Panc1 (cell line): ENCODE data around the gene LRRC46. TPM values are rescaled to one million over a fixed set of nuclear protein-coding genes. Genes with fewer than 3 reads are reported as not detected.

Experiments
- ATAC-seq: fragments of 200-7000 bp; cut with Tn5 transposase; 2 replicates; pipeline ENCODE4 v1.9.1; 2020; ENCODE audit warnings: mild to moderate bottlenecking, moderate library complexity
- BruUV-seq: library from RNA; stranded (reverse); fragments of 400-500 nt; replicated peaks from 2 replicates; lab custom pipeline; 2021; lab: Mats Ljungman, UMichigan
- CTCF ChIA-PET: fragments of 300-600 bp; sonication (Branson Sonifier 250); formaldehyde crosslinking; loops from one replicate; lab custom pipeline; 2022; ENCODE audit warnings: antibody characterized with exemption; lab: Charles Lee
- POLR2A ChIA-PET: fragments of 300-600 bp; sonication (Branson Sonifier 250); formaldehyde crosslinking; loops from one replicate; lab custom pipeline; 2022; ENCODE audit warnings: antibody characterized with exemption; lab: Charles Lee
- DNase-seq: peaks from one replicate; pipeline ENCODE4 v3.0.0-alpha.2; 2010; ENCODE audit warnings: low read depth, low spot score
- H3K27ac ChIP-seq: 2 replicates; pipeline ENCODE4 v1.5.1; 2011; ENCODE audit warnings: mild to moderate bottlenecking, low read length, inconsistent platforms
- H3K27me3 ChIP-seq: fragments of 200-500 bp; sonication (Bioruptor generic); 2 replicates; pipeline ENCODE4 v1.6.0; 2014; ENCODE audit warnings: low read length, inconsistent platforms; ENCODE audit not compliant: control insufficient read depth, insufficient read depth
- H3K36me3 ChIP-seq: fragments of 200-500 bp; sonication (Bioruptor generic); 2 replicates; pipeline ENCODE4 v1.5.1; 2014; ENCODE audit warnings: inconsistent platforms, mild to moderate bottlenecking, low read length, moderate library complexity; ENCODE audit not compliant: control insufficient read depth, insufficient read depth
- H3K4me1 ChIP-seq: 2 replicates; pipeline ENCODE4 v1.5.1; 2011; ENCODE audit warnings: inconsistent platforms, mild to moderate bottlenecking, low read length, moderate library complexity; ENCODE audit not compliant: control insufficient read depth, insufficient read depth
- H3K4me3 ChIP-seq, 2 experiments: 2 replicates each; pipeline ENCODE4 v1.5.1; 2011 to 2012; ENCODE audit warnings: low read depth in 2 of 2, low read length in 2 of 2, mild to moderate bottlenecking in 2 of 2, inconsistent platforms in 1 of 2, moderate library complexity in 1 of 2
- H3K9me3 ChIP-seq: fragments of 200-500 bp; sonication (Bioruptor generic); 2 replicates; pipeline ENCODE4 v1.5.1; 2014; ENCODE audit warnings: low read depth, mild to moderate bottlenecking, inconsistent platforms, low read length, moderate library complexity; ENCODE audit not compliant: control insufficient read depth, insufficient read depth
- CTCF ChIP-seq: fragments of 450-650 bp; IDR thresholded peaks from 2 replicates; pipeline ENCODE4 v1.5.1; 2017; ENCODE audit warnings: mild to moderate bottlenecking
- POLR2AphosphoS5 ChIP-seq: IDR thresholded peaks from 2 replicates; pipeline ENCODE4 v1.6.1; 2012; ENCODE audit warnings: mild to moderate bottlenecking, low read depth, low read length, moderate library complexity
- REST ChIP-seq, 2 experiments: IDR thresholded peaks; 2 replicates each; pipeline ENCODE4 v1.6.1; 2011 to 2012; ENCODE audit warnings: low read depth in 2 of 2, control low read depth in 1 of 2, low read length in 1 of 2, mild to moderate bottlenecking in 1 of 2, moderate library complexity in 1 of 2; ENCODE audit not compliant: insufficient read depth in 1 of 2
- SIN3A ChIP-seq: IDR thresholded peaks from 2 replicates; pipeline ENCODE4 v1.6.1; 2012; ENCODE audit warnings: low read depth, mild to moderate bottlenecking, low read length, moderate library complexity, borderline replicate concordance; ENCODE audit not compliant: insufficient read depth
- TCF7L2 ChIP-seq: IDR thresholded peaks from 2 replicates; pipeline ENCODE4 v1.6.1; 2011; ENCODE audit warnings: mild to moderate bottlenecking, low read depth, low read length, inconsistent platforms
- in situ Hi-C: cut with HindIII; loops from 2 replicates; pipeline ENCODE4 v1.10.0; 2016; ENCODE audit warnings: low sequenced_read_pairs, low pct_unique_long_range_greater_than_20kb
- intact Hi-C: fragments of 100-400 bp; cut with micrococcal nuclease; formaldehyde crosslinking; loops from one replicate; pipeline ENCODE4 v1.10.0; 2022; ENCODE audit not compliant: unreplicated experiment
- total RNA-seq: library from RNA; stranded (reverse); gene quantifications from one replicate; pipeline ENCODE4 v1.2.1, GENCODE V29; 2021; ENCODE audit not compliant: unreplicated experiment

Gene LRRC46
- total RNA-seq, 1 experiment from 2014 or later: 1.9 TPM

GRCh38 chr17:47837401-47838039 lies 6.0 kb downstream of the LRRC46 start:
- DNase-seq: no peak
- no peak for TF ChIP-seq TCF7L2
- no peak for TF ChIP-seq SIN3A
- no peak for TF ChIP-seq REST (IDR thresholded peaks at IDR 0.05; ENCODE audit: insufficient read depth in 1 of 2, low read depth in 2 of 2, low read length in 1 of 2)
- no peak for TF ChIP-seq CTCF
- TF ChIP-seq POLR2AphosphoS5: no peak
- CTCF ChIA-PET: interaction anchor here (0.6 to 1.2 kb wide), 3 partner anchors 8 to 174 kb away, joined by 3 to 4 read pairs (median 3); no protein-coding TSS in a partner anchor

GRCh38 chr17:47838636-47839035 lies 7.2 kb downstream of the LRRC46 start:
- peaks cover 8% of the 10 kb centered on the region for H3K4me1 ChIP-seq
- in situ Hi-C loops (no loop called here), intact Hi-C loops (no loop called here)
- H3K27ac ChIP-seq: no peak overlapping the region
- no peaks in the 10 kb centered on the region for H3K27me3 ChIP-seq
- no peaks in the 10 kb centered on the region for H3K36me3 ChIP-seq
- ChIA-PET POLR2A (no interaction called here), CTCF (interaction anchor here (0.5 kb wide), 2 partner anchors 24 to 82 kb away, joined by 3 to 7 read pairs; no protein-coding TSS in a partner anchor)
- H3K4me3 ChIP-seq: no peak overlapping the region
- H3K9me3 ChIP-seq: no peaks in the 10 kb centered on the region
- ATAC-seq (no peak), DNase-seq (no peak)
- no peak for TF ChIP-seq TCF7L2
- TF ChIP-seq POLR2AphosphoS5: no peak
- TF ChIP-seq REST (IDR thresholded peaks at IDR 0.05; ENCODE audit: insufficient read depth in 1 of 2, low read depth in 2 of 2, low read length in 1 of 2): no peak
- TF ChIP-seq CTCF: no peak
- no peak for TF ChIP-seq SIN3A
- no TSS peak for BruUV-seq

More at GRCh38 chr17:47837401-47838039, 6.0 kb downstream of the LRRC46 start:
- intact Hi-C loops (no loop called here), in situ Hi-C loops (no loop called here)
- H3K27ac ChIP-seq: no peak overlapping the region
- BruUV-seq: no TSS peak
- no peak for ATAC-seq
- H3K4me1 ChIP-seq: peaks cover 5% of the 10 kb centered on the region
- POLR2A ChIA-PET: interaction anchor here (0.5 to 1.0 kb wide), 3 partner anchors 58 to 133 kb away, joined by 3 to 14 read pairs (median 3); no protein-coding TSS in a partner anchor
- H3K9me3 ChIP-seq: no peaks in the 10 kb centered on the region
- H3K4me3 ChIP-seq: no peak overlapping the region
- H3K27me3 ChIP-seq: no peaks in the 10 kb centered on the region
- H3K36me3 ChIP-seq: no peaks in the 10 kb centered on the region
